ENCODE data around the gene DENND1B. TPM values are rescaled to one million over a fixed set of nuclear protein-coding genes. Genes with fewer than 3 reads are reported as not detected.
A peak's percentile ranks its signal among the peaks of the same experiment; 100 is the strongest.

Gene DENND1B
- total and polyA plus RNA-seq, 2 of the 13 experiments (the other 11 are each of a cell fraction or from before 2014, with no cell fraction given), result 2.6 to 5.7 TPM

DNA sequence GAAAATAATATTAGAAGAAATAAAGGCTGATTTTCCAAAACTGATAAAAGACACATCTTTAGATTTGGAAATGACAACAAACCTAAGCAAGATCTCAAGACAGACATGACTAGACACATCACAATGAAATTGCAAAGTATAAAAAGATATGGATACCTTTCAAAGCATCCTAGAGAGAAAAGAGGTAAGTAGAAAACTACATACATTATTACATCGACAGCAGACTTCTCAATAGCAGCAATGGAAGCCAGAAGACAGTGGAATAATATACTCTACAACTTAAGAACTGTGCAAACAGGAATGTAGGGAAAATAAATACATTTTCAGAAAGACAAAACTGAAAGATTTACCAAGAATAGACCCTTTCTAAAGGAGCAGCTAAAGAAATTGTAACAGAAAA, 50.2 kb downstream of the DENND1B start:
- intact Hi-C loops (cut with micrococcal nuclease; ENCODE audit: unreplicated experiment), result no loop called here
- peak; percentile 9 for DNase-seq (ENCODE audit: low spot score)
- BruUV-seq (replicated peaks), result no TSS peak

DNA sequence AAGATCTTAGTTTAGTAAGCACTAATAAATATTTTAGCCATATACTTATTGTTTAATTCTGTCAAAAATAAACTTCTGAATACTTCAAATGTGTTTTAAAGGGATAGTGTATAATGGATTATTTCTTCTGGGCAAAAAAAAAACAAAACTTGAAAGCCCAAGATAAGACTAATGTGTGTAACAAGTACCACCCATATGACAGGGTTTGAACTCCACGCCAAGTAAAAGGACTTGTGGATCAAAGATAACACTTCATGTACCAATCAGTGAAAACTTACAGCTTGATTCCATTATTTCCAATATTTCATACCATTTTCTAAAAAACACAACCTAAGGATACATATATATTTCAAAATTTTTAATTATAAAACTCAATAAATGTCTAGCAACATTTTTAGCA, 59.5 kb downstream of the DENND1B start:
- no TSS peak for BruUV-seq (replicated peaks)
- H3K4me3 ChIP-seq (replicated peaks in 1 of 3; ENCODE audit: insufficient read depth in 1 of 3, low read depth in 2 of 3, low read length in 3 of 3), result no peak overlapping the region
- no peaks in the 10 kb centered on the region for H3K36me3 ChIP-seq (replicated peaks in 1 of 2; ENCODE audit: control insufficient read depth in 1 of 2, insufficient read depth in 2 of 2, low read length in 2 of 2)
- WGBS (ENCODE audit: low lambda C conversion rate), result 66% methylated on average over 1 of the region's 1 CpG
- H4K20me1 ChIP-seq (ENCODE audit: insufficient read depth, low read length), result no peaks in the 10 kb centered on the region
- H3K4me2 ChIP-seq (ENCODE audit: low read depth, low read length), result no peak overlapping the region
- ChIA-PET POLR2A (no interaction called here), CTCF (ENCODE audit: low intra/inter-chr PET ratio, low total read pairs) (no interaction called here)
- no peaks in the 10 kb centered on the region for H3K4me1 ChIP-seq (ENCODE audit: insufficient read depth, low read length)
- H3K9me3 ChIP-seq (ENCODE audit: low read length), result no peaks in the 10 kb centered on the region
- H3K27ac ChIP-seq (ENCODE audit: extremely low read length, insufficient read depth, low read length), result no peak overlapping the region
- ATAC-seq (no peak), FAIRE-seq (no peak), DNase-seq (ENCODE audit: low spot score) (no peak)
- H2AFZ ChIP-seq (ENCODE audit: low read length), result no peak overlapping the region
- no peaks in the 10 kb centered on the region for H3K79me2 ChIP-seq (ENCODE audit: insufficient read depth, low read length)
- H3K27me3 ChIP-seq (ENCODE audit: control insufficient read depth in 1 of 2, insufficient read depth in 2 of 2, low read length in 2 of 2), result no peaks in the 10 kb centered on the region
- intact Hi-C loops (cut with micrococcal nuclease; ENCODE audit: unreplicated experiment) (no loop called here), in situ Hi-C loops (cut with HindIII; ENCODE audit: extremely low pct_ligation_motif_present, low pct_unique_long_range_greater_than_20kb) (no loop called here)
- no peak overlapping the region for H3K9ac ChIP-seq (ENCODE audit: insufficient read depth, low read depth, low read length)
- TF ChIP-seq, protein P1, sequence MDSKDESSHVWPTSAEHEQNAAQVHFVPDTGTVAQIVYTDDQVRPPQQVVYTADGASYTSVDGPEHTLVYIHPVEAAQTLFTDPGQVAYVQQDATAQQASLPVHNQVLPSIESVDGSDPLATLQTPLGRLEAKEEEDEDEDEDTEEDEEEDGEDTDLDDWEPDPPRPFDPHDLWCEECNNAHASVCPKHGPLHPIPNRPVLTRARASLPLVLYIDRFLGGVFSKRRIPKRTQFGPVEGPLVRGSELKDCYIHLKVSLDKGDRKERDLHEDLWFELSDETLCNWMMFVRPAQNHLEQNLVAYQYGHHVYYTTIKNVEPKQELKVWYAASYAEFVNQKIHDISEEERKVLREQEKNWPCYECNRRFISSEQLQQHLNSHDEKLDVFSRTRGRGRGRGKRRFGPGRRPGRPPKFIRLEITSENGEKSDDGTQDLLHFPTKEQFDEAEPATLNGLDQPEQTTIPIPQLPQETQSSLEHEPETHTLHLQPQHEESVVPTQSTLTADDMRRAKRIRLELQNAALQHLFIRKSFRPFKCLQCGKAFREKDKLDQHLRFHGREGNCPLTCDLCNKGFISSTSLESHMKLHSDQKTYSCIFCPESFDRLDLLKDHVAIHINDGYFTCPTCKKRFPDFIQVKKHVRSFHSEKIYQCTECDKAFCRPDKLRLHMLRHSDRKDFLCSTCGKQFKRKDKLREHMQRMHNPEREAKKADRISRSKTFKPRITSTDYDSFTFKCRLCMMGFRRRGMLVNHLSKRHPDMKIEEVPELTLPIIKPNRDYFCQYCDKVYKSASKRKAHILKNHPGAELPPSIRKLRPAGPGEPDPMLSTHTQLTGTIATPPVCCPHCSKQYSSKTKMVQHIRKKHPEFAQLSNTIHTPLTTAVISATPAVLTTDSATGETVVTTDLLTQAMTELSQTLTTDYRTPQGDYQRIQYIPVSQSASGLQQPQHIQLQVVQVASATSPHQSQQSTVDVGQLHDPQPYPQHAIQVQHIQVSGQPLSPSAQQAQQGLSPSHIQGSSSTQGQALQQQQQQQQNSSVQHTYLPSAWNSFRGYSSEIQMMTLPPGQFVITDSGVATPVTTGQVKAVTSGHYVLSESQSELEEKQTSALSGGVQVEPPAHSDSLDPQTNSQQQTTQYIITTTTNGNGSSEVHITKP (CRISPR knock-in tag; IDR thresholded peaks at IDR 0.05; ENCODE audit: low read depth), result no peak
- TF ChIP-seq RBFOX2 (IDR thresholded peaks at IDR 0.05; ENCODE audit: low read depth, low read length) (no peak), GFI1 (CRISPR knock-in tag; IDR thresholded peaks at IDR 0.05; ENCODE audit: borderline replicate concordance) (no peak)
- TF ChIP-seq, protein P2, sequence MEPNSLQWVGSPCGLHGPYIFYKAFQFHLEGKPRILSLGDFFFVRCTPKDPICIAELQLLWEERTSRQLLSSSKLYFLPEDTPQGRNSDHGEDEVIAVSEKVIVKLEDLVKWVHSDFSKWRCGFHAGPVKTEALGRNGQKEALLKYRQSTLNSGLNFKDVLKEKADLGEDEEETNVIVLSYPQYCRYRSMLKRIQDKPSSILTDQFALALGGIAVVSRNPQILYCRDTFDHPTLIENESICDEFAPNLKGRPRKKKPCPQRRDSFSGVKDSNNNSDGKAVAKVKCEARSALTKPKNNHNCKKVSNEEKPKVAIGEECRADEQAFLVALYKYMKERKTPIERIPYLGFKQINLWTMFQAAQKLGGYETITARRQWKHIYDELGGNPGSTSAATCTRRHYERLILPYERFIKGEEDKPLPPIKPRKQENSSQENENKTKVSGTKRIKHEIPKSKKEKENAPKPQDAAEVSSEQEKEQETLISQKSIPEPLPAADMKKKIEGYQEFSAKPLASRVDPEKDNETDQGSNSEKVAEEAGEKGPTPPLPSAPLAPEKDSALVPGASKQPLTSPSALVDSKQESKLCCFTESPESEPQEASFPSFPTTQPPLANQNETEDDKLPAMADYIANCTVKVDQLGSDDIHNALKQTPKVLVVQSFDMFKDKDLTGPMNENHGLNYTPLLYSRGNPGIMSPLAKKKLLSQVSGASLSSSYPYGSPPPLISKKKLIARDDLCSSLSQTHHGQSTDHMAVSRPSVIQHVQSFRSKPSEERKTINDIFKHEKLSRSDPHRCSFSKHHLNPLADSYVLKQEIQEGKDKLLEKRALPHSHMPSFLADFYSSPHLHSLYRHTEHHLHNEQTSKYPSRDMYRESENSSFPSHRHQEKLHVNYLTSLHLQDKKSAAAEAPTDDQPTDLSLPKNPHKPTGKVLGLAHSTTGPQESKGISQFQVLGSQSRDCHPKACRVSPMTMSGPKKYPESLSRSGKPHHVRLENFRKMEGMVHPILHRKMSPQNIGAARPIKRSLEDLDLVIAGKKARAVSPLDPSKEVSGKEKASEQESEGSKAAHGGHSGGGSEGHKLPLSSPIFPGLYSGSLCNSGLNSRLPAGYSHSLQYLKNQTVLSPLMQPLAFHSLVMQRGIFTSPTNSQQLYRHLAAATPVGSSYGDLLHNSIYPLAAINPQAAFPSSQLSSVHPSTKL (CRISPR knock-in tag; IDR thresholded peaks at IDR 0.05), result no peak

More for the DNA sequence above, 50.2 kb downstream of the DENND1B start:
- Histone ChIP-seq H2AFZ (ENCODE audit: low read length) (no peak overlapping the region), H3K79me2 (ENCODE audit: insufficient read depth, low read length) (no peaks in the 10 kb centered on the region), H3K4me3 (replicated peaks in 1 of 3; ENCODE audit: insufficient read depth in 1 of 3, low read depth in 2 of 3, low read length in 3 of 3) (no peak overlapping the region), H3K4me2 (ENCODE audit: low read depth, low read length) (no peak overlapping the region), H3K27ac (ENCODE audit: extremely low read length, insufficient read depth, low read length) (no peak overlapping the region), H3K9ac (ENCODE audit: insufficient read depth, low read depth, low read length) (no peak overlapping the region), H3K36me3 (replicated peaks in 1 of 2; ENCODE audit: control insufficient read depth in 1 of 2, insufficient read depth in 2 of 2, low read length in 2 of 2) (no peaks in the 10 kb centered on the region), H3K27me3 (ENCODE audit: control insufficient read depth in 1 of 2, insufficient read depth in 2 of 2, low read length in 2 of 2) (no peaks in the 10 kb centered on the region), H3K9me3 (ENCODE audit: low read length) (peaks cover 17% of the 10 kb centered on the region), H4K20me1 (ENCODE audit: insufficient read depth, low read length) (no peaks in the 10 kb centered on the region), H3K4me1 (ENCODE audit: insufficient read depth, low read length) (peaks cover 6% of the 10 kb centered on the region; the same call in 1 of the 2 replicates)
- ChIA-PET POLR2A (no interaction called here), CTCF (ENCODE audit: low intra/inter-chr PET ratio, low total read pairs) (no interaction called here)
- TF ChIP-seq EHMT2 (IDR thresholded peaks at IDR 0.05; ENCODE audit: borderline replicate concordance, low read depth, low read length) (0 out of 2 replicates have a peak, but pooled peaks have one; percentile 24), NCOA1 (CRISPR knock-in tag; IDR thresholded peaks at IDR 0.05) (no peak), ZNF317 (CRISPR knock-in tag; IDR thresholded peaks at IDR 0.05) (peak; percentile 100), MAZ (IDR thresholded peaks at IDR 0.05; ENCODE audit: borderline replicate concordance, low read depth, low read length) (no peak), MAZ (CRISPR knock-in tag; IDR thresholded peaks at IDR 0.05; ENCODE audit: low read depth) (no peak)
- TF ChIP-seq, protein P3, sequence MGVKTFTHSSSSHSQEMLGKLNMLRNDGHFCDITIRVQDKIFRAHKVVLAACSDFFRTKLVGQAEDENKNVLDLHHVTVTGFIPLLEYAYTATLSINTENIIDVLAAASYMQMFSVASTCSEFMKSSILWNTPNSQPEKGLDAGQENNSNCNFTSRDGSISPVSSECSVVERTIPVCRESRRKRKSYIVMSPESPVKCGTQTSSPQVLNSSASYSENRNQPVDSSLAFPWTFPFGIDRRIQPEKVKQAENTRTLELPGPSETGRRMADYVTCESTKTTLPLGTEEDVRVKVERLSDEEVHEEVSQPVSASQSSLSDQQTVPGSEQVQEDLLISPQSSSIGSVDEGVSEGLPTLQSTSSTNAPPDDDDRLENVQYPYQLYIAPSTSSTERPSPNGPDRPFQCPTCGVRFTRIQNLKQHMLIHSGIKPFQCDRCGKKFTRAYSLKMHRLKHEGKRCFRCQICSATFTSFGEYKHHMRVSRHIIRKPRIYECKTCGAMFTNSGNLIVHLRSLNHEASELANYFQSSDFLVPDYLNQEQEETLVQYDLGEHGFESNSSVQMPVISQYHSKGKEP (CRISPR knock-in tag; IDR thresholded peaks at IDR 0.05), result no peak
- in situ Hi-C loops (cut with HindIII; ENCODE audit: extremely low pct_ligation_motif_present, low pct_unique_long_range_greater_than_20kb), result no loop called here
- 38% methylated on average over 1 of the region's 1 CpG for WGBS (ENCODE audit: low lambda C conversion rate)
- FAIRE-seq, result no peak
- no peak for ATAC-seq
